ENCODE data around the gene GTF2H3. TPM values are rescaled to one million over a fixed set of nuclear protein-coding genes. Genes with fewer than 3 reads are reported as not detected.

GTF2H3 gene
- total and polyA plus RNA-seq, 3 donors from 2014 or later = 25.1 to 36.5 (median 26.4) TPM

DNA sequence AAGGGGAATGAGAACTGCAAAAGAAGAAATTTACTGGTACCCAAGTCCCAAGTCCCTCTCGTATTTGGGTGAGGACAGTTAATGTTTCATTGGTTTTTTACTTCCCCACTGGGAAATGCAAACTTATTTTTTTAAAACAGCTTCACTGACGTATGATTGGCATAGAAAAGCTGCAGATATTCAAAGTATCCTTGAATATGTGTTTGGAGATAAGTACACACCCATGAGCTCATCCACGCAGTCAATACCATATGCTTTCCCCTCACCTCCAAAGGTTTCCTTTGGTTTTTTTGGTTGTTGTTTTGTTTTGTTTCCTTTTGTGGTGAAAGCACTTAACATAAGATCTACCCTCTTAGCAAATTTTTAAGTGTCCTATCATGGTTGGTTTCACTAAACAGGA, 50.3 kb downstream of the GTF2H3 start:
- no peaks in the 10 kb centered on the region for H3K36me3 ChIP-seq (ENCODE audit: low read depth, missing control alignments)
- intact Hi-C loops (cut with DNase I; ENCODE audit: low total_unique reads) = no loop called here
- no peak for DNase-seq

DNA sequence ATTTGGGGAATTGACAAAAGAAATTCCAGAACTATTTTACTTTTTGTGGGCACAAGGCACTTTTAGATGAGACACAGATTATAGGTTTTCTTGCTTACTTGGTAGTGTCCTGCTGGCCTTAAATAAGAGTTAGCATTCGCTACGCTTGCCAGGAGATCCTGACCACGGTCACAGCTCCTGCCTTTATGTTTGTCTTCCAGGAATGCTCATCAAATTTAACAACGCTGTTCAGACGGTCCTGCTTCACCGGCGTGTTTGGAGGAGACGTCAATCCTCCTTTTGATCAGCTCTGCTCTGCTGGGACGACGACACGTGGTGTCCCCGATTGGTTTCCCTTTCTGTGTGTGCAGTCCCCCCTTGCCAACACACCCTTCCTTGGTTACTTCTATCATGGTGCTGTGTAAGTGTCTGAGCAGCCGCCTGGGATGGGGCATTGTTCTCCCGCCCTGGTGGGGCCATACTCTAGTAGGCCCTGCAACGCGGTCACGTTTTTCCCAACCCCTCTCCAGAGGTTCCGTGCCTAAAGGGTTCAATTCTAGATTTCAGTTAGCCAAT, 53.1 kb downstream of the GTF2H3 start:
- no peaks in the 10 kb centered on the region for H3K36me3 ChIP-seq (ENCODE audit: low read depth, missing control alignments)
- H3K27me3 ChIP-seq = no peaks in the 10 kb centered on the region
- intact Hi-C loops (cut with DNase I; ENCODE audit: low total_unique reads) = no loop called here
- H3K27ac ChIP-seq = no peak overlapping the region
- H3K4me3 ChIP-seq = no peak overlapping the region
- H3K9me3 ChIP-seq = no peaks in the 10 kb centered on the region
- DNase-seq = no peak
- TF ChIP-seq POLR2A (IDR thresholded peaks at IDR 0.05) = no peak
- TF ChIP-seq, protein P1, sequence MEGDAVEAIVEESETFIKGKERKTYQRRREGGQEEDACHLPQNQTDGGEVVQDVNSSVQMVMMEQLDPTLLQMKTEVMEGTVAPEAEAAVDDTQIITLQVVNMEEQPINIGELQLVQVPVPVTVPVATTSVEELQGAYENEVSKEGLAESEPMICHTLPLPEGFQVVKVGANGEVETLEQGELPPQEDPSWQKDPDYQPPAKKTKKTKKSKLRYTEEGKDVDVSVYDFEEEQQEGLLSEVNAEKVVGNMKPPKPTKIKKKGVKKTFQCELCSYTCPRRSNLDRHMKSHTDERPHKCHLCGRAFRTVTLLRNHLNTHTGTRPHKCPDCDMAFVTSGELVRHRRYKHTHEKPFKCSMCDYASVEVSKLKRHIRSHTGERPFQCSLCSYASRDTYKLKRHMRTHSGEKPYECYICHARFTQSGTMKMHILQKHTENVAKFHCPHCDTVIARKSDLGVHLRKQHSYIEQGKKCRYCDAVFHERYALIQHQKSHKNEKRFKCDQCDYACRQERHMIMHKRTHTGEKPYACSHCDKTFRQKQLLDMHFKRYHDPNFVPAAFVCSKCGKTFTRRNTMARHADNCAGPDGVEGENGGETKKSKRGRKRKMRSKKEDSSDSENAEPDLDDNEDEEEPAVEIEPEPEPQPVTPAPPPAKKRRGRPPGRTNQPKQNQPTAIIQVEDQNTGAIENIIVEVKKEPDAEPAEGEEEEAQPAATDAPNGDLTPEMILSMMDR (IDR thresholded peaks at IDR 0.05) = no peak
- peaks cover 6% of the 10 kb centered on the region for H3K4me1 ChIP-seq
- 93 to 94% methylated on average over 18 of the region's 18 CpGs for WGBS, 2 donors

More for the DNA sequence above, 50.3 kb downstream of the GTF2H3 start:
- 90 to 91% methylated on average over 3 of the region's 3 CpGs for WGBS, 2 donors
- Histone ChIP-seq H3K4me3 (no peak overlapping the region), H3K4me1 (no peaks in the 10 kb centered on the region), H3K9me3 (no peaks in the 10 kb centered on the region), H3K27ac (no peak overlapping the region), H3K27me3 (no peaks in the 10 kb centered on the region)
- TF ChIP-seq POLR2A (IDR thresholded peaks at IDR 0.05) = no peak
- TF ChIP-seq, protein P1 (IDR thresholded peaks at IDR 0.05) = no peak

DNA sequence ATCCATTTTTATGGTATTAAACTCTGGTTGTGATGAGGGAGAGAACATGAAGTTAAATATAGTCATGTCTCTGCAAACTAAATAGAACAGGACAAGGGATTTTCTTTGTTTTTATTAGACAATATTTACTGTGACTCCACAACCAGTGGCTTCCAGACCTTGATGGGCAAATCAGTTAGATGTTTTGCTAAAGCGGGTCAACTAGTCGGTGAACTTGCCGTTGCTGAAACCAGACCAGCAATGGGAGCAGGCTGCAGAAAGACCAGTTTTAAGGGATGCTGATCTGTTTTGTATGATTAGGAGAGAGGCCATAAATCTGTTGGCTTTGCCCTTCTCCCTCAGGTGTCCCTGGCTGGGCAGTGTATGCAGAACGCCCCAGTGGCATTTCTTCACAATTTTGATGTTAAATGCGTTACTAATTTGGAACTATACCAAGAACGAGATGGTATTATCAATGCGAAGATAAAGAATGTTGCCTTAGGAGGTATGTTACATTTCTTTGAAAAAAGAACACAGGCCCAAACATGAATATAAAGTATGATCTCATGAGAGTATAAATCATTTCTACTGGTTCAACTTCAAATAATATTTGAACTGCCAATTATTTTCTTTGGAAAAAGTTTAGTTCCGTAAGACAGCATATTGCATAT, 56.7 kb downstream of the GTF2H3 start:
- no peaks in the 10 kb centered on the region for H3K36me3 ChIP-seq (ENCODE audit: low read depth, missing control alignments)
- DNase-seq = no peak
- H3K4me1 ChIP-seq = peaks cover 6% of the 10 kb centered on the region
- no peak overlapping the region for H3K4me3 ChIP-seq
- TF ChIP-seq POLR2A (IDR thresholded peaks at IDR 0.05) = no peak
- TF ChIP-seq, protein P1 (IDR thresholded peaks at IDR 0.05) = no peak
- H3K9me3 ChIP-seq = no peaks in the 10 kb centered on the region
- peak overlapping the region in 1 of 2 donors; percentile 72 for H3K27ac ChIP-seq
- intact Hi-C loops (cut with DNase I; ENCODE audit: low total_unique reads) = no loop called here
- H3K27me3 ChIP-seq = no peaks in the 10 kb centered on the region
- WGBS, 2 donors = 63 to 85% methylated on average over 8 of the region's 8 CpGs

- TF ChIP-seq, protein P1 (IDR thresholded peaks at IDR 0.05) = no peak
- TF ChIP-seq POLR2A (IDR thresholded peaks at IDR 0.05) = no peak
- H3K27me3 ChIP-seq = no peaks in the 10 kb centered on the region
- H3K4me3 ChIP-seq = no peak overlapping the region
- no peak for DNase-seq
- peaks cover 5% of the 10 kb centered on the region for H3K4me1 ChIP-seq
- 59 to 74% methylated on average over 8 of the region's 8 CpGs for WGBS, 2 donors
- H3K27ac ChIP-seq = peak overlapping the region; percentile 37 to 48
- H3K9me3 ChIP-seq = no peaks in the 10 kb centered on the region
- intact Hi-C loops (cut with DNase I; ENCODE audit: low total_unique reads) = no loop called here
- H3K36me3 ChIP-seq (ENCODE audit: low read depth, missing control alignments) = no peaks in the 10 kb centered on the region
These were observed 62.6 kb downstream of the GTF2H3 start for GRCh38 chr12:123696207-123696606.

GRCh38 chr12:123696646-123697045, 63.0 kb downstream of the GTF2H3 start:
- Histone ChIP-seq H3K4me3 (no peak overlapping the region), H3K4me1 (peaks cover 4% of the 10 kb centered on the region), H3K27ac (peak overlapping the region; percentile 37 to 48), H3K36me3 (ENCODE audit: low read depth, missing control alignments) (no peaks in the 10 kb centered on the region), H3K27me3 (no peaks in the 10 kb centered on the region), H3K9me3 (no peaks in the 10 kb centered on the region)
- intact Hi-C loops (cut with DNase I; ENCODE audit: low total_unique reads) = no loop called here
- peak; percentile 37 for DNase-seq
- WGBS, 2 donors = 53 to 58% methylated on average over 4 of the region's 4 CpGs
- TF ChIP-seq, protein P1 (IDR thresholded peaks at IDR 0.05) = no peak
- no peak for TF ChIP-seq POLR2A (IDR thresholded peaks at IDR 0.05)

All from testis (tissue), 3 donors.